GM12878 (cell line): ENCODE measurements around the gene HCN4. TPM values are rescaled to one million over a fixed set of nuclear protein-coding genes. Genes with fewer than 3 reads are reported as not detected.

Experiments
- ATAC-seq: fragments of 200-7000 bp; cut with Tn5 transposase; 3 replicates; pipeline ENCODE4 v1.9.1; 2020; ENCODE audit warnings: mild to moderate bottlenecking, moderate library complexity
- BruUV-seq: library from RNA; stranded (reverse); fragments of 400-500 nt; replicated peaks from 2 replicates; lab custom pipeline; 2021; lab: Mats Ljungman, UMichigan
- CTCF ChIA-PET: fragments of 300-600 bp; sonication (Branson Sonifier 250); formaldehyde crosslinking; extraction: SDS; loops from one replicate; lab custom pipeline; 2021; ENCODE audit warnings: inconsistent platforms; lab: Yijun Ruan, JAX
- POLR2A ChIA-PET: fragments of 350-600 bp; formaldehyde crosslinking; extraction: SDS; loops from one replicate; lab custom pipeline; 2021; ENCODE audit warnings: inconsistent platforms; lab: Charles Lee
- RAD21 ChIA-PET: fragments of 300-600 bp; sonication (Branson Sonifier 250); formaldehyde crosslinking; loops from one replicate; lab custom pipeline; 2023; ENCODE audit warnings: antibody characterized with exemption; ENCODE audit not compliant: unreplicated experiment; lab: Charles Lee
- SMC1A ChIA-PET: fragments of 300-600 bp; sonication (Branson Sonifier 250); formaldehyde crosslinking; loops from one replicate; lab custom pipeline; 2023; ENCODE audit not compliant: unreplicated experiment, uncharacterized antibody; lab: Charles Lee
- DNase-seq: peaks from one replicate; pipeline ENCODE4 v3.0.0-alpha.2; 2011; ENCODE audit warnings: low read depth, low spot score
- FAIRE-seq: peaks from 3 replicates; lab custom pipeline; 2011; peaks lifted over from hg19 to GRCh38; lab: Jason Lieb, UNC
- H2AFZ ChIP-seq: 2 replicates; pipeline ENCODE4 v1.6.0; 2011; ENCODE audit warnings: low read depth, low read length, control low read depth; ENCODE audit not compliant: control insufficient read depth
- H3K27ac ChIP-seq: 2 replicates; pipeline ENCODE4 v1.5.1; 2011; ENCODE audit warnings: control low read depth; ENCODE audit not compliant: control insufficient read depth, insufficient read depth
- H3K27me3 ChIP-seq, 2 experiments: replicated peaks in 1 of 2; 2 replicates each; pipeline versions ENCODE4 v1.6.0 to v1.6.1; 2011; ENCODE audit warnings: low read length in 1 of 2; ENCODE audit not compliant: control insufficient read depth in 2 of 2, insufficient read depth in 2 of 2
- H3K36me3 ChIP-seq, 2 experiments: 2 replicates each; pipeline ENCODE4 v1.5.1; 2011; ENCODE audit warnings: low read length in 1 of 2; ENCODE audit not compliant: control insufficient read depth in 2 of 2, insufficient read depth in 2 of 2
- H3K4me1 ChIP-seq: 2 replicates; pipeline ENCODE4 v1.6.1; 2011; ENCODE audit warnings: mild to moderate bottlenecking, low read length, moderate library complexity, mixed read lengths; ENCODE audit not compliant: control insufficient read depth, insufficient read depth
- H3K4me2 ChIP-seq: 2 replicates; pipeline ENCODE4 v1.6.0; 2011; ENCODE audit warnings: control low read depth; ENCODE audit not compliant: control insufficient read depth, insufficient read depth
- H3K4me3 ChIP-seq: fragments of 200-600 bp; sonication (generic); 2 replicates; pipeline ENCODE4 v1.5.1; 2016
- H3K79me2 ChIP-seq: 2 replicates; pipeline ENCODE4 v1.6.0; 2011; ENCODE audit warnings: low read length; ENCODE audit not compliant: control insufficient read depth, insufficient read depth
- H3K9ac ChIP-seq: 2 replicates; pipeline ENCODE4 v1.8.0; 2011; ENCODE audit warnings: low read length, control low read depth, mixed read lengths; ENCODE audit not compliant: control insufficient read depth, insufficient read depth
- H3K9me3 ChIP-seq: replicated peaks from 3 replicates; pipeline ENCODE4 v1.5.1; 2011; ENCODE audit warnings: mild to moderate bottlenecking, low read length; ENCODE audit not compliant: control insufficient read depth, insufficient read depth
- H4K20me1 ChIP-seq: 2 replicates; pipeline ENCODE4 v1.6.0; 2011; ENCODE audit not compliant: control insufficient read depth, insufficient read depth
- BACH1 ChIP-seq: fragments of 450-650 bp; IDR thresholded peaks from 2 replicates; pipeline ENCODE4 v1.6.1; 2017; ENCODE audit warnings: mild to moderate bottlenecking, borderline replicate concordance
- BCL11A ChIP-seq: IDR thresholded peaks from 2 replicates; pipeline ENCODE4 v1.6.1; 2011; ENCODE audit warnings: low read depth, low read length
- CEBPB ChIP-seq, 2 experiments: fragments of 150-350 bp in 1 of 2; IDR thresholded peaks; 2 replicates each; pipeline ENCODE4 v1.6.1; 2012 to 2014; ENCODE audit warnings: low read depth in 2 of 2, low read length in 2 of 2, borderline replicate concordance in 1 of 2, inconsistent platforms in 1 of 2
- CREB1 ChIP-seq: IDR thresholded peaks from 2 replicates; pipeline ENCODE4 v1.6.1; 2012; ENCODE audit warnings: low read depth, mild to moderate bottlenecking, inconsistent platforms
- DPF2 ChIP-seq: fragments of 450-650 bp; IDR thresholded peaks from 2 replicates; pipeline ENCODE4 v1.6.1; 2017; ENCODE audit warnings: mild to moderate bottlenecking
- EGR1 ChIP-seq, 2 experiments: IDR thresholded peaks; 1 replicate in 1 of 2; 2 replicates in 1 of 2; pipeline ENCODE4 v1.6.1; 2011 to 2012; ENCODE audit warnings: low read depth in 2 of 2, low read length in 2 of 2, borderline replicate concordance in 1 of 2, mild to moderate bottlenecking in 1 of 2, moderate library complexity in 1 of 2
- EP300 ChIP-seq, 2 experiments: fragments of 150-350 bp in 1 of 2; IDR thresholded peaks; 2 replicates each; pipeline ENCODE4 v1.6.1; 2011 to 2012; ENCODE audit warnings: low read depth in 2 of 2, low read length in 2 of 2, borderline replicate concordance in 1 of 2, improper control_type of control experiment in 1 of 2, inconsistent platforms in 1 of 2; ENCODE audit not compliant: control insufficient read depth in 1 of 2
- EZH2 ChIP-seq: IDR thresholded peaks from 2 replicates; pipeline ENCODE4 v1.6.1; 2012; ENCODE audit warnings: low read depth, mild to moderate bottlenecking, control low read depth, inconsistent platforms, low read length, borderline replicate concordance; ENCODE audit not compliant: control insufficient read depth
- HDAC2 ChIP-seq: fragments of 200-600 bp; sonication (generic); IDR thresholded peaks from 2 replicates; pipeline ENCODE4 v1.6.1; 2017
- HDAC6 ChIP-seq: fragments of 200-600 bp; sonication (generic); IDR thresholded peaks from one replicate; pipeline ENCODE4 v1.8.0; 2017; ENCODE audit warnings: antibody characterized with exemption; ENCODE audit not compliant: unreplicated experiment
- MTA2 ChIP-seq: fragments of 450-650 bp; IDR thresholded peaks from 2 replicates; pipeline ENCODE4 v1.6.1; 2016; ENCODE audit warnings: low read depth, mild to moderate bottlenecking, moderate library complexity
- MYB ChIP-seq: fragments of 150-350 bp; IDR thresholded peaks from 2 replicates; pipeline ENCODE4 v1.6.1; 2014; ENCODE audit warnings: mild to moderate bottlenecking, low read depth, low read length, borderline replicate concordance
- NFYB ChIP-seq: IDR thresholded peaks from 2 replicates; pipeline ENCODE4 v1.6.1; 2011; ENCODE audit warnings: low read depth, mild to moderate bottlenecking, low read length, improper control_type of control experiment, moderate library complexity; ENCODE audit not compliant: insufficient read depth
- STAT3 ChIP-seq: IDR thresholded peaks from 2 replicates; pipeline ENCODE4 v1.6.1; 2011; ENCODE audit warnings: low read depth, low read length, improper control_type of control experiment
- TAF1 ChIP-seq: IDR thresholded peaks from 2 replicates; pipeline ENCODE4 v1.6.1; 2011; ENCODE audit warnings: mild to moderate bottlenecking, low read depth, low read length, borderline replicate concordance
- ZSCAN29 ChIP-seq: fragments of 450-650 bp; IDR thresholded peaks from 2 replicates; pipeline ENCODE4 v1.6.1; 2017; ENCODE audit warnings: mild to moderate bottlenecking, moderate library complexity
- WGBS: methylation state at CpG from one replicate; pipeline ENCODE4 v1.1.6; 2016; ENCODE audit warnings: low lambda C conversion rate; ENCODE audit not compliant: insufficient replicate concordance, insufficient coverage; ENCODE audit errors: missing lambda C conversion rate; 5-methylcytosine and 5-hydroxymethylcytosine counted together
- in situ Hi-C: fragments of 300-500 bp; cut with MboI; formaldehyde crosslinking; loops from 9 replicates; pipeline ENCODE4 v1.14.3; 2018; ENCODE audit warnings: mixed read lengths
- intact Hi-C: fragments of 100-400 bp; cut with micrococcal nuclease; formaldehyde crosslinking; loops from one replicate; pipeline ENCODE4 v1.14.2; 2022; ENCODE audit not compliant: unreplicated experiment
- polyA plus RNA-seq, 11 experiments: library from polyadenylated mRNA; depleted of rRNA in 4 of 11; unstranded in 6 of 11; stranded (reverse) in 5 of 11; fragments of >200 nt; fragmentation: Nextera tagmentation in 4 of 11; fragmentation: Illumina TruSeq in 1 of 11; extraction: Ambion mirVana in 4 of 11; extraction: Trizol in 1 of 11; gene quantifications; 1 replicate in 1 of 11; 2 replicates in 10 of 11; pipeline versions ENCODE4 v1.2.1 to v1.2.3, GENCODE V29; 2011 to 2016; ENCODE audit warnings: inconsistent platforms in 2 of 11, missing spikeins in 2 of 11, low read depth in 1 of 11
- total RNA-seq, 4 experiments: library from RNA; depleted of rRNA in 3 of 4; stranded (reverse); fragments of >200 nt in 3 of 4; fragmentation: Illumina TruSeq in 1 of 4; extraction: Trizol in 1 of 4; gene quantifications; 2 replicates each; pipeline versions ENCODE4 v1.2.1 to v1.2.3, GENCODE V29; 2013 to 2021
- TF ChIP-seq, protein P1 (sequence below): fragments of 450-650 bp; IDR thresholded peaks from 2 replicates; pipeline ENCODE4 v1.6.1; 2017; ENCODE audit warnings: mild to moderate bottlenecking, moderate library complexity
- TF ChIP-seq, protein P2 (sequence below): fragments of 450-650 bp; IDR thresholded peaks from 2 replicates; pipeline ENCODE4 v1.6.1; 2014; ENCODE audit warnings: mild to moderate bottlenecking

Gene HCN4
- total and polyA plus RNA-seq, 10 of the 15 experiments (the other 5 are each of a cell fraction or from before 2014, with no cell fraction given), result 0.03 to 0.10 TPM; not detected in 8

DNA sequence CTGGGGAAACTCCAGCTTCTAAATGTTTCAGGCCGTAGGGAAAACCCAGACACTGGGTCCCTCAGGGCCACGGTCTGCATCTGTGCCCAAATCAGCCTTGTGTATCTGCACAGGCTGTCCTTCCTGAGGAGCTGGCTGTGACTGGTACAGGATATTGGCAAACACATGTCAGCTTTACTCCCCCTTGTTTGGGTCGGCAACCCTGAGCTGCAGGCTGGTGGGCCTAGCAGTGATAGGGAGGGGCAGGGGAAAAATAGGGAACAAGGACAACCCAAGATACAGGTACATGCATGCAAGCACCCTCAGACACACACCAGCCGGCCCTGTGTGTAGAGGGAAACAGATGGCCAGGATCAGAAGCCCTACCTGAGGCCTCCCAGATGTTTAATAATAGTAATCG lies 28.7 kb upstream of the HCN4 start (continued):
- TF ChIP-seq, protein P1, sequence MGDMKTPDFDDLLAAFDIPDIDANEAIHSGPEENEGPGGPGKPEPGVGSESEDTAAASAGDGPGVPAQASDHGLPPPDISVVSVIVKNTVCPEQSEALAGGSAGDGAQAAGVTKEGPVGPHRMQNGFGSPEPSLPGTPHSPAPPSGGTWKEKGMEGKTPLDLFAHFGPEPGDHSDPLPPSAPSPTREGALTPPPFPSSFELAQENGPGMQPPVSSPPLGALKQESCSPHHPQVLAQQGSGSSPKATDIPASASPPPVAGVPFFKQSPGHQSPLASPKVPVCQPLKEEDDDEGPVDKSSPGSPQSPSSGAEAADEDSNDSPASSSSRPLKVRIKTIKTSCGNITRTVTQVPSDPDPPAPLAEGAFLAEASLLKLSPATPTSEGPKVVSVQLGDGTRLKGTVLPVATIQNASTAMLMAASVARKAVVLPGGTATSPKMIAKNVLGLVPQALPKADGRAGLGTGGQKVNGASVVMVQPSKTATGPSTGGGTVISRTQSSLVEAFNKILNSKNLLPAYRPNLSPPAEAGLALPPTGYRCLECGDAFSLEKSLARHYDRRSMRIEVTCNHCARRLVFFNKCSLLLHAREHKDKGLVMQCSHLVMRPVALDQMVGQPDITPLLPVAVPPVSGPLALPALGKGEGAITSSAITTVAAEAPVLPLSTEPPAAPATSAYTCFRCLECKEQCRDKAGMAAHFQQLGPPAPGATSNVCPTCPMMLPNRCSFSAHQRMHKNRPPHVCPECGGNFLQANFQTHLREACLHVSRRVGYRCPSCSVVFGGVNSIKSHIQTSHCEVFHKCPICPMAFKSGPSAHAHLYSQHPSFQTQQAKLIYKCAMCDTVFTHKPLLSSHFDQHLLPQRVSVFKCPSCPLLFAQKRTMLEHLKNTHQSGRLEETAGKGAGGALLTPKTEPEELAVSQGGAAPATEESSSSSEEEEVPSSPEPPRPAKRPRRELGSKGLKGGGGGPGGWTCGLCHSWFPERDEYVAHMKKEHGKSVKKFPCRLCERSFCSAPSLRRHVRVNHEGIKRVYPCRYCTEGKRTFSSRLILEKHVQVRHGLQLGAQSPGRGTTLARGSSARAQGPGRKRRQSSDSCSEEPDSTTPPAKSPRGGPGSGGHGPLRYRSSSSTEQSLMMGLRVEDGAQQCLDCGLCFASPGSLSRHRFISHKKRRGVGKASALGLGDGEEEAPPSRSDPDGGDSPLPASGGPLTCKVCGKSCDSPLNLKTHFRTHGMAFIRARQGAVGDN, result no peak
- no peak for TF ChIP-seq CEBPB (IDR thresholded peaks at IDR 0.05; ENCODE audit: borderline replicate concordance in 1 of 2, low read depth in 2 of 2, low read length in 2 of 2)
- no peak for TF ChIP-seq HDAC6
- TF ChIP-seq, protein P2, sequence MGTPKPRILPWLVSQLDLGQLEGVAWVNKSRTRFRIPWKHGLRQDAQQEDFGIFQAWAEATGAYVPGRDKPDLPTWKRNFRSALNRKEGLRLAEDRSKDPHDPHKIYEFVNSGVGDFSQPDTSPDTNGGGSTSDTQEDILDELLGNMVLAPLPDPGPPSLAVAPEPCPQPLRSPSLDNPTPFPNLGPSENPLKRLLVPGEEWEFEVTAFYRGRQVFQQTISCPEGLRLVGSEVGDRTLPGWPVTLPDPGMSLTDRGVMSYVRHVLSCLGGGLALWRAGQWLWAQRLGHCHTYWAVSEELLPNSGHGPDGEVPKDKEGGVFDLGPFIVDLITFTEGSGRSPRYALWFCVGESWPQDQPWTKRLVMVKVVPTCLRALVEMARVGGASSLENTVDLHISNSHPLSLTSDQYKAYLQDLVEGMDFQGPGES, result no peak
- TF ChIP-seq CREB1, result no peak
- TF ChIP-seq MYB, result no peak
- TF ChIP-seq, all 136 proteins: peak for 0

DNA sequence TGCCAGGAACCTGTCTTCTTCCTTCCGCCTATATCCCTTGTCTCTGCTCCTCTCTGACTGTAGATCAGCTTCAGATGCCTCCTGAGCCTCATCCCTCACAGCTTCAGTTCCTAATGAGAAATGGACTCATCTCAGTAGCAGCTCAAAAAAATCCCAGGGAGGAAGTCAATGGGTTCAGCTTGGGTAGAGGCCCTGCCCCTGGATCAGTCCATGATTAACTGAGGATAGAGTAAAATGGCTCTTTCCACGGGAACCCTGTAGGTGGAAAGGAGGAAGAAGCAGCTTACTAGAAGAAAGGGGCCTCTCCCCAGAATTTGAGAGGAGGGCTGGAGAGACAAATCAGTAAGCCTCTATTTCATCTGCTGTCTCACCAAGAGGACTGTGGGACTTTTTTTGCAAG lies 26.9 kb upstream of the HCN4 start:
- no peaks in the 10 kb centered on the region for H3K9me3 ChIP-seq
- RAD21 ChIA-PET, result no interaction called here
- no peaks in the 10 kb centered on the region for H3K36me3 ChIP-seq
- H3K79me2 ChIP-seq, result no peaks in the 10 kb centered on the region
- FAIRE-seq (no peak), DNase-seq (no peak), ATAC-seq (no peak)
- WGBS, result 25% methylated on average over 2 of the region's 2 CpGs
- no peaks in the 10 kb centered on the region for H4K20me1 ChIP-seq
- in situ Hi-C loops, result no loop called here
- SMC1A ChIA-PET, result no interaction called here
- CTCF ChIA-PET, result no interaction called here
- H2AFZ ChIP-seq, result no peak overlapping the region
- POLR2A ChIA-PET, result no interaction called here
- H3K4me2 ChIP-seq, result no peak overlapping the region
- BruUV-seq, result no TSS peak
- intact Hi-C loops, result no loop called here
- no peaks in the 10 kb centered on the region for H3K4me1 ChIP-seq
- no peak overlapping the region for H3K9ac ChIP-seq
- peaks cover 0 to 3% of the 10 kb centered on the region in 2 experiments; a peak in 2 of 4 replicates for H3K27me3 ChIP-seq
- no peak overlapping the region for H3K27ac ChIP-seq
- no peak overlapping the region for H3K4me3 ChIP-seq
- TF ChIP-seq NFYB, result no peak
- TF ChIP-seq TAF1, result no peak
- TF ChIP-seq HDAC2, result no peak
- no peak for TF ChIP-seq EZH2
- TF ChIP-seq ZSCAN29, result no peak
- TF ChIP-seq MTA2, result no peak
- TF ChIP-seq DPF2, result no peak
- TF ChIP-seq BACH1, result no peak
- no peak for TF ChIP-seq STAT3
- TF ChIP-seq EP300 (IDR thresholded peaks at IDR 0.05; ENCODE audit: borderline replicate concordance in 1 of 2, control insufficient read depth in 1 of 2, low read depth in 2 of 2, low read length in 2 of 2), result no peak
- TF ChIP-seq EGR1 (IDR thresholded peaks at IDR 0.05; ENCODE audit: borderline replicate concordance in 1 of 2, low read depth in 2 of 2, low read length in 2 of 2), result no peak
- no peak for TF ChIP-seq BCL11A
